ENCODE results near the gene GAL3ST1.
"Not testable (repeated sequence)": the region's sequence is repeated elsewhere in the genome, so short reads cannot be mapped to it uniquely, and the experiment has no call there.

The GAL3ST1 gene

GRCh38 chr22:30601464-30601863 lies 27.0 kb upstream of the GAL3ST1 start:
- intact Hi-C loops (cut with DNase I): no loop called here
- DNase-seq: no peak

GRCh38 chr22:30600921-30601320 lies 26.5 kb upstream of the GAL3ST1 start:
- intact Hi-C loops (cut with DNase I): no loop called here
- no peak for DNase-seq

GRCh38 chr22:30598986-30599385 lies 24.5 kb upstream of the GAL3ST1 start:
- DNase-seq: no peak

GRCh38 chr22:30596886-30597285 lies 22.4 kb upstream of the GAL3ST1 start:
- intact Hi-C loops (cut with DNase I): no loop called here
- DNase-seq: no peak

More at GRCh38 chr22:30598986-30599385, 24.5 kb upstream of the GAL3ST1 start:
- intact Hi-C loops (cut with DNase I): no loop called here

GRCh38 chr22:30596199-30596598 lies 21.7 kb upstream of the GAL3ST1 start:
- DNase-seq: no peak
- intact Hi-C loops (cut with DNase I): no loop called here

GRCh38 chr22:30592360-30592713 lies 17.9 kb upstream of the GAL3ST1 start:
- peak in 1 of 42 donors; percentile 49 for DNase-seq
- intact Hi-C loops (cut with DNase I): not testable (repeated sequence)

GRCh38 chr22:30591588-30592359 lies 17.3 kb upstream of the GAL3ST1 start, which contains the start of gene PES1:
PES1 (minus strand) TSS chr22:30591910; CDS start chr22:30591833, 77 bp downstream.
- intact Hi-C loops (cut with DNase I): no loop called here
- peak; percentile 92 to 98 (median 96) for DNase-seq

- intact Hi-C loops (cut with DNase I): no loop called here
- no peak for DNase-seq
Measured at GRCh38 chr22:30591191-30591587, 16.7 kb upstream of the GAL3ST1 start.

- no peak for DNase-seq
- intact Hi-C loops (cut with DNase I): loop anchor here (10.0 kb wide), 1 partner anchor 162 kb away; the partner anchor contains the start of gene MTFP1
Measured at GRCh38 chr22:30586414-30586813, 11.9 kb upstream of the GAL3ST1 start.

- no peak for DNase-seq
- intact Hi-C loops (cut with DNase I): loop anchor here (10.0 kb wide), 1 partner anchor 160 kb away; the partner anchor contains the start of gene MTFP1
Measured at GRCh38 chr22:30584441-30584840, 10.0 kb upstream of the GAL3ST1 start.

GRCh38 chr22:30582788-30583545 lies 8.5 kb upstream of the GAL3ST1 start:
- intact Hi-C loops (cut with DNase I): loop anchor here (10.0 kb wide), 1 partner anchor 158 kb away; the partner anchor contains the start of gene MTFP1
- peak in 39 of 42 donors; percentile 28 to 84 (median 59) for DNase-seq

GRCh38 chr22:30582051-30582450 lies 7.6 kb upstream of the GAL3ST1 start:
- intact Hi-C loops (cut with DNase I): loop anchor here (10.0 kb wide), 1 partner anchor 157 kb away; the partner anchor contains the start of gene MTFP1

GRCh38 chr22:30580896-30581295 lies 6.4 kb upstream of the GAL3ST1 start:
- intact Hi-C loops (cut with DNase I): loop anchor here (10.0 kb wide), 1 partner anchor 156 kb away; the partner anchor contains the start of gene MTFP1
- DNase-seq: no peak

More at GRCh38 chr22:30582051-30582450, 7.6 kb upstream of the GAL3ST1 start:
- DNase-seq: no peak

GRCh38 chr22:30578481-30578880 lies 4.0 kb upstream of the GAL3ST1 start:
- DNase-seq: no peak
- intact Hi-C loops (cut with DNase I): no loop called here

- peak in 2 of 42 donors; percentile 39 to 54 for DNase-seq
Measured at GRCh38 chr22:30575859-30576258, 1.4 kb upstream of the GAL3ST1 start.

GRCh38 chr22:30574997-30575671 lies 669 bp upstream of the GAL3ST1 start:
- peak in 39 of 42 donors; percentile 25 to 89 (median 62) for DNase-seq
- intact Hi-C loops (cut with DNase I): no loop called here

More at GRCh38 chr22:30575859-30576258, 1.4 kb upstream of the GAL3ST1 start:
- intact Hi-C loops (cut with DNase I): no loop called here

- DNase-seq: peak in 15 of 42 donors; percentile 19 to 69 (median 40)
- intact Hi-C loops (cut with DNase I): no loop called here
Measured at GRCh38 chr22:30573594-30574094, 821 bp downstream of the GAL3ST1 start.

GRCh38 chr22:30572840-30573593 lies 1.4 kb downstream of the GAL3ST1 start:
- DNase-seq: peak; percentile 56 to 90 (median 79)
- intact Hi-C loops (cut with DNase I): no loop called here

Data from head of caudate nucleus (tissue), 42 donors.